HepG2 (cell line): ENCODE measurements around the gene MMP25. TPM values are rescaled to one million over a fixed set of nuclear protein-coding genes. Genes with fewer than 3 reads are reported as not detected.

ENCODE experiments used
- FOXP1 ChIP-seq, 2 experiments: fragments of 450-650 bp in 1 of 2; IDR thresholded peaks; 2 replicates each; pipeline ENCODE4 v1.6.1; 2017 to 2018; ENCODE audit warnings: antibody characterized with exemption in 1 of 2
- GMEB2 ChIP-seq: IDR thresholded peaks from 2 replicates; pipeline ENCODE4 v1.6.1; 2016; ENCODE audit warnings: missing biosample characterization, missing genetic modification reagents, low read depth
- HMGXB3 ChIP-seq: sonication (generic); formaldehyde crosslinking; IDR thresholded peaks from 2 replicates; pipeline ENCODE4 v1.4.0; 2020; ENCODE audit warnings: missing genetic modification reagents, borderline replicate concordance
- KDM4B ChIP-seq: sonication (generic); formaldehyde crosslinking; IDR thresholded peaks from 2 replicates; pipeline ENCODE4 v1.4.0; 2020; ENCODE audit warnings: missing genetic modification reagents
- MIER3 ChIP-seq: IDR thresholded peaks from 2 replicates; pipeline ENCODE4 v1.6.1; 2016; ENCODE audit warnings: missing compliant biosample characterization, borderline replicate concordance
- NAIF1 ChIP-seq: sonication (generic); formaldehyde crosslinking; IDR thresholded peaks from 2 replicates; pipeline ENCODE4 v1.5.0; 2020; ENCODE audit warnings: mild to moderate bottlenecking, missing genetic modification reagents, borderline replicate concordance
- PHF21A ChIP-seq: sonication (generic); formaldehyde crosslinking; IDR thresholded peaks from 2 replicates; pipeline ENCODE4 v1.5.0; 2020; ENCODE audit warnings: mild to moderate bottlenecking, missing genetic modification reagents
- POLR2A ChIP-seq, 2 experiments: IDR thresholded peaks; 2 replicates each; pipeline ENCODE4 v1.6.1; 2011; ENCODE audit warnings: low read depth in 2 of 2, low read length in 2 of 2, mild to moderate bottlenecking in 1 of 2, moderate library complexity in 1 of 2; ENCODE audit not compliant: insufficient read depth in 1 of 2
- SP2 ChIP-seq: sonication (generic); formaldehyde crosslinking; IDR thresholded peaks from 2 replicates; pipeline ENCODE4 v1.5.1; 2020; ENCODE audit warnings: mild to moderate bottlenecking, missing genetic modification reagents
- ZGPAT ChIP-seq: IDR thresholded peaks from 2 replicates; pipeline ENCODE4 v1.6.1; 2016; ENCODE audit warnings: mild to moderate bottlenecking
- ZNF749 ChIP-seq: sonication (generic); formaldehyde crosslinking; IDR thresholded peaks from 2 replicates; pipeline ENCODE4 v1.8.0; 2022; ENCODE audit warnings: mild to moderate bottlenecking, missing genetic modification reagents, moderate library complexity, borderline replicate concordance
- polyA plus RNA-seq, 8 experiments: library from polyadenylated mRNA; depleted of rRNA in 3 of 8; stranded (reverse) in 7 of 8; unstranded in 1 of 8; fragments of >200 nt; fragmentation: Illumina TruSeq in 4 of 8; extraction: Trizol in 4 of 8; gene quantifications; 2 replicates each; pipeline versions ENCODE4 v1.2.1 to v1.2.3, GENCODE V29; 2011 to 2016; ENCODE audit warnings: low read depth in 4 of 8, missing spikeins in 1 of 8, mixed read lengths in 1 of 8; ENCODE audit not compliant: insufficient read depth in 1 of 8
- total RNA-seq, 5 experiments: library from RNA; depleted of rRNA; stranded (reverse); fragments of >200 nt; fragmentation: Illumina TruSeq; extraction: Trizol; gene quantifications; 2 replicates each; pipeline ENCODE4 v1.2.3, GENCODE V29; 2016; ENCODE audit warnings: low read depth in 1 of 5
- TF ChIP-seq, protein P1 (sequence below): sonication (generic); formaldehyde crosslinking; IDR thresholded peaks from 2 replicates; pipeline ENCODE4 v1.5.1; 2020; ENCODE audit warnings: missing genetic modification reagents, mild to moderate bottlenecking, borderline replicate concordance
- TF ChIP-seq, protein P2 (sequence below): sonication (generic); formaldehyde crosslinking; IDR thresholded peaks from 2 replicates; pipeline ENCODE4 v1.8.1; 2023; ENCODE audit warnings: mild to moderate bottlenecking, inconsistent platforms, moderate library complexity, missing genetic modification reagents, borderline replicate concordance
- TF ChIP-seq, protein P3 (sequence below): fragments of 450-650 bp; IDR thresholded peaks from 2 replicates; pipeline ENCODE4 v1.6.1; 2017; ENCODE audit warnings: mild to moderate bottlenecking

Gene MMP25
- total and polyA plus RNA-seq, 2 of the 13 experiments (the other 11 are each of a cell fraction or from before 2014, with no cell fraction given) = 0.04 to 0.08 TPM

- TF ChIP-seq, protein P1, sequence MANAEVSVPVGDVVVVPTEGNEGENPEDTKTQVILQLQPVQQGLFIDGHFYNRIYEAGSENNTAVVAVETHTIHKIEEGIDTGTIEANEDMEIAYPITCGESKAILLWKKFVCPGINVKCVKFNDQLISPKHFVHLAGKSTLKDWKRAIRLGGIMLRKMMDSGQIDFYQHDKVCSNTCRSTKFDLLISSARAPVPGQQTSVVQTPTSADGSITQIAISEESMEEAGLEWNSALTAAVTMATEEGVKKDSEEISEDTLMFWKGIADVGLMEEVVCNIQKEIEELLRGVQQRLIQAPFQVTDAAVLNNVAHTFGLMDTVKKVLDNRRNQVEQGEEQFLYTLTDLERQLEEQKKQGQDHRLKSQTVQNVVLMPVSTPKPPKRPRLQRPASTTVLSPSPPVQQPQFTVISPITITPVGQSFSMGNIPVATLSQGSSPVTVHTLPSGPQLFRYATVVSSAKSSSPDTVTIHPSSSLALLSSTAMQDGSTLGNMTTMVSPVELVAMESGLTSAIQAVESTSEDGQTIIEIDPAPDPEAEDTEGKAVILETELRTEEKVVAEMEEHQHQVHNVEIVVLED (CRISPR knock-in tag) = no peak; the same call in 1 of the 2 replicates
- TF ChIP-seq ZNF749 (CRISPR knock-in tag) = no peak
- TF ChIP-seq NAIF1 (CRISPR knock-in tag) = 0 out of 2 replicates have a peak, but pooled peaks have one; percentile 36
- no peak for TF ChIP-seq GMEB2
- no peak for TF ChIP-seq FOXP1 (IDR thresholded peaks at IDR 0.05)
- no peak for TF ChIP-seq FOXP1 (CRISPR knock-in tag; IDR thresholded peaks at IDR 0.05)
- TF ChIP-seq KDM4B (CRISPR knock-in tag) = peak; percentile 90
- TF ChIP-seq MIER3 (CRISPR knock-in tag) = peak; percentile 76; the same call in 1 of the 2 replicates
- 0 out of 2 replicates have a peak, but pooled peaks have one; percentile 64 for TF ChIP-seq PHF21A (CRISPR knock-in tag)
- TF ChIP-seq, protein P2, sequence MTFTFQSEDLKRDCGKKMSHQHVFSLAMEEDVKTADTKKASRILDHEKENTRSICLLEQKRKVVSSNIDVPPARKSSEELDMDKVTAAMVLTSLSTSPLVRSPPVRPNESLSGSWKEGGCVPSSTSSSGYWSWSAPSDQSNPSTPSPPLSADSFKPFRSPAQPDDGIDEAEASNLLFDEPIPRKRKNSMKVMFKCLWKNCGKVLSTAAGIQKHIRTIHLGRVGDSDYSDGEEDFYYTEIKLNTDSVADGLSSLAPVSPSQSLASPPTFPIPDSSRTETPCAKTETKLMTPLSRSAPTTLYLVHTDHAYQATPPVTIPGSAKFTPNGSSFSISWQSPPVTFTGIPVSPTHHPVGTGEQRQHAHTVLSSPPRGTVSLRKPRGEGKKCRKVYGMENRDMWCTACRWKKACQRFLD (CRISPR knock-in tag) = no peak
- TF ChIP-seq SP2 = peak; percentile 67
- TF ChIP-seq ZGPAT (CRISPR knock-in tag) = peak; percentile 83; the same call in 1 of the 2 replicates
- TF ChIP-seq HMGXB3 = no peak
- TF ChIP-seq, protein P3, sequence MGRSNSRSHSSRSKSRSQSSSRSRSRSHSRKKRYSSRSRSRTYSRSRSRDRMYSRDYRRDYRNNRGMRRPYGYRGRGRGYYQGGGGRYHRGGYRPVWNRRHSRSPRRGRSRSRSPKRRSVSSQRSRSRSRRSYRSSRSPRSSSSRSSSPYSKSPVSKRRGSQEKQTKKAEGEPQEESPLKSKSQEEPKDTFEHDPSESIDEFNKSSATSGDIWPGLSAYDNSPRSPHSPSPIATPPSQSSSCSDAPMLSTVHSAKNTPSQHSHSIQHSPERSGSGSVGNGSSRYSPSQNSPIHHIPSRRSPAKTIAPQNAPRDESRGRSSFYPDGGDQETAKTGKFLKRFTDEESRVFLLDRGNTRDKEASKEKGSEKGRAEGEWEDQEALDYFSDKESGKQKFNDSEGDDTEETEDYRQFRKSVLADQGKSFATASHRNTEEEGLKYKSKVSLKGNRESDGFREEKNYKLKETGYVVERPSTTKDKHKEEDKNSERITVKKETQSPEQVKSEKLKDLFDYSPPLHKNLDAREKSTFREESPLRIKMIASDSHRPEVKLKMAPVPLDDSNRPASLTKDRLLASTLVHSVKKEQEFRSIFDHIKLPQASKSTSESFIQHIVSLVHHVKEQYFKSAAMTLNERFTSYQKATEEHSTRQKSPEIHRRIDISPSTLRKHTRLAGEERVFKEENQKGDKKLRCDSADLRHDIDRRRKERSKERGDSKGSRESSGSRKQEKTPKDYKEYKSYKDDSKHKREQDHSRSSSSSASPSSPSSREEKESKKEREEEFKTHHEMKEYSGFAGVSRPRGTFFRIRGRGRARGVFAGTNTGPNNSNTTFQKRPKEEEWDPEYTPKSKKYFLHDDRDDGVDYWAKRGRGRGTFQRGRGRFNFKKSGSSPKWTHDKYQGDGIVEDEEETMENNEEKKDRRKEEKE = no peak
- peak; percentile 78 to 82 for TF ChIP-seq POLR2A (IDR thresholded peaks at IDR 0.05; ENCODE audit: insufficient read depth in 1 of 2, low read depth in 2 of 2, low read length in 2 of 2)
These were observed 60.0 kb downstream of the MMP25 start (continued) for GRCh38 chr16:3106205-3106928.
